ENCODE results near the gene EDEM3. TPM values are rescaled to one million over a fixed set of nuclear protein-coding genes. Genes with fewer than 3 reads are reported as not detected.

Gene EDEM3
- total RNA-seq, 1 donor from 2014 or later = 36.8 TPM

DNA sequence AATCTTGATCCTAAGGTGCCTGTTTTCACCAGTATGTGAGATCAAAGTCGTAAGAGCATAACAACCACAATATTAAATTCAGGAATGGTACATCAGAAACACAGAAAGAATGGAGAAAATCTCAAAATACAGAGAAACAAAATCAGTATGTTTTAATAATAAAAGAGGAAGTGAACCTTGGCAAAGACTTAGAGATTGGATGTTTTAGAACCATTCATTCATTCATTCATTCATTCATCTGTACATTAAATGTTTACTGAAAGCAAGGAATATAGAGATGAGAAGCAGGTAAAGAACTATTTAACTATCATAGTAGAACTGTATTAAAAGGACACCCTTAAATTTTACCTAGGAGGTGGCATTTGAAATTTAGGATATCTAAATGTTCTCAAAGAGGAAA lies 55.7 kb downstream of the EDEM3 start:
- no peaks in the 10 kb centered on the region for H3K27me3 Mint-ChIP-seq (ENCODE audit: unreplicated experiment)
- no peak overlapping the region for H3K27ac Mint-ChIP-seq (ENCODE audit: unreplicated experiment)
- TF ChIP-seq, protein P1, sequence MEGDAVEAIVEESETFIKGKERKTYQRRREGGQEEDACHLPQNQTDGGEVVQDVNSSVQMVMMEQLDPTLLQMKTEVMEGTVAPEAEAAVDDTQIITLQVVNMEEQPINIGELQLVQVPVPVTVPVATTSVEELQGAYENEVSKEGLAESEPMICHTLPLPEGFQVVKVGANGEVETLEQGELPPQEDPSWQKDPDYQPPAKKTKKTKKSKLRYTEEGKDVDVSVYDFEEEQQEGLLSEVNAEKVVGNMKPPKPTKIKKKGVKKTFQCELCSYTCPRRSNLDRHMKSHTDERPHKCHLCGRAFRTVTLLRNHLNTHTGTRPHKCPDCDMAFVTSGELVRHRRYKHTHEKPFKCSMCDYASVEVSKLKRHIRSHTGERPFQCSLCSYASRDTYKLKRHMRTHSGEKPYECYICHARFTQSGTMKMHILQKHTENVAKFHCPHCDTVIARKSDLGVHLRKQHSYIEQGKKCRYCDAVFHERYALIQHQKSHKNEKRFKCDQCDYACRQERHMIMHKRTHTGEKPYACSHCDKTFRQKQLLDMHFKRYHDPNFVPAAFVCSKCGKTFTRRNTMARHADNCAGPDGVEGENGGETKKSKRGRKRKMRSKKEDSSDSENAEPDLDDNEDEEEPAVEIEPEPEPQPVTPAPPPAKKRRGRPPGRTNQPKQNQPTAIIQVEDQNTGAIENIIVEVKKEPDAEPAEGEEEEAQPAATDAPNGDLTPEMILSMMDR (IDR thresholded peaks at IDR 0.05) = no peak
- no peaks in the 10 kb centered on the region for H3K9me3 Mint-ChIP-seq (ENCODE audit: unreplicated experiment)
- H3K4me3 Mint-ChIP-seq (ENCODE audit: unreplicated experiment) = no peak overlapping the region
- peaks cover 40% of the 10 kb centered on the region for H3K36me3 Mint-ChIP-seq (ENCODE audit: unreplicated experiment)
- no peak for DNase-seq (ENCODE audit: extremely low spot score, unreplicated experiment)
- H3K4me1 Mint-ChIP-seq (ENCODE audit: unreplicated experiment) = peaks cover 4% of the 10 kb centered on the region

DNA sequence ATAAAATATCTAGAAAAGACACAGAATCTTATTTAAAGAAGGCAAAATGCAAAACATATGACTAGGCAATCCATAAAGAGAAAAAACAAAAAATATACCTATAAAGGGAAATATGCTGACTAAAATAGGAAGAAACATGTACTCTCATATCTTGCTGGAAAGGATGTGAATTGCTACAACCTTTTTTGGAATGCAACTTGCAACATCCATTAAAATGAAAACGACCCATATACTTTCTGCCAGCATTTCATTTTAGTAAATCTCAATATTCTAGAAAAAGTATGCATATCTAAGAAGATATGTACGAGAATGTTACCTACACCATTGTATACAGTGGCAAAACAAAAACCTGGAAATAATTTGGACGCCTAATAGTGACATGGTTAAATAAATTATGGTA lies 56.6 kb downstream of the EDEM3 start:
- Mint-ChIP-seq H3K36me3 (ENCODE audit: unreplicated experiment) (peaks cover 45% of the 10 kb centered on the region), H3K4me1 (ENCODE audit: unreplicated experiment) (peaks cover 4% of the 10 kb centered on the region), H3K27ac (ENCODE audit: unreplicated experiment) (no peak overlapping the region), H3K27me3 (ENCODE audit: unreplicated experiment) (no peaks in the 10 kb centered on the region), H3K9me3 (ENCODE audit: unreplicated experiment) (no peaks in the 10 kb centered on the region), H3K4me3 (ENCODE audit: unreplicated experiment) (no peak overlapping the region)
- TF ChIP-seq, protein P1 (IDR thresholded peaks at IDR 0.05) = no peak
- DNase-seq (ENCODE audit: extremely low spot score, unreplicated experiment) = no peak

DNA sequence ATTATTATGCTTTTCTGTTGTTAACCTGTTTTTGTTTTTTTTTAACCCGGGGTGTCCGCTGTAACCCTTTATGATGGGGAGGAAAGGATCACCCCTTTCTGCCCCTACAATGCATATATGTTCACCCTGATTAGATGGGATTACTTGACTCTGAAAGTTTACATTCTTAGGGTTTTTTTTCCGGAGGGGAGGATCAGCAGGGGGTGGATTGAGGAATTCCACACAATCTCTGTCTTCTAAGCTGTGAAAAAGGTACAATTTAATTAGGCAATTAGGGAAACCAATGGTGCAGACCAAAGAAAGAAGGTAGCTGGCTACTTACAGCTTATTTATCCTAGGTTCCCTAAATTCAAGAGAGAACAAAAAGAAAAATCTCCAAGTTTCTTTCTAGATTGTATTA lies 58.3 kb downstream of the EDEM3 start:
- no peak for DNase-seq (ENCODE audit: extremely low spot score, unreplicated experiment)
- no peaks in the 10 kb centered on the region for H3K27me3 Mint-ChIP-seq (ENCODE audit: unreplicated experiment)
- H3K36me3 Mint-ChIP-seq (ENCODE audit: unreplicated experiment) = peaks cover 34% of the 10 kb centered on the region
- H3K4me1 Mint-ChIP-seq (ENCODE audit: unreplicated experiment) = peaks cover 5% of the 10 kb centered on the region
- no peak overlapping the region for H3K4me3 Mint-ChIP-seq (ENCODE audit: unreplicated experiment)
- no peak overlapping the region for H3K27ac Mint-ChIP-seq (ENCODE audit: unreplicated experiment)
- TF ChIP-seq, protein P1 (IDR thresholded peaks at IDR 0.05) = no peak
- H3K9me3 Mint-ChIP-seq (ENCODE audit: unreplicated experiment) = no peaks in the 10 kb centered on the region

DNA sequence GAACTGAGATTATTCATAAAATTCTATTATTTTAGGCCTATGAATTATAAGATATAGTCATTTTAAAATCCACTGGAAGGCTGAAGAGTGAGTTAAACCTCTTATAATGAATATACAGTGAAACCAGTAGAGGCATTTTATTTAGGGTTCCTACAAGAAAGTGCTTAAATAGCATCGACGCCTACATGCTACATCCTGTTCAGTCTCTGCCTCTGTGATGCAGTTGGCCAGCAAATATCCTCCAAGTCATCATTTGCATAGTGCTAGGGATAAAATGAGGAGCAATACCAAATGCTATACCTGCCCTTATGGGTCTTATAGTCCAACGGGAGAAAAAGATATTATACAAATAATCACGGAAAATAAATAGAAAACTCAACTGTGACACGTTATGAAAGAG lies 59.6 kb downstream of the EDEM3 start:
- Mint-ChIP-seq H3K36me3 (ENCODE audit: unreplicated experiment) (peaks cover 36% of the 10 kb centered on the region), H3K27me3 (ENCODE audit: unreplicated experiment) (no peaks in the 10 kb centered on the region), H3K4me1 (ENCODE audit: unreplicated experiment) (peaks cover 5% of the 10 kb centered on the region), H3K27ac (ENCODE audit: unreplicated experiment) (no peak overlapping the region), H3K9me3 (ENCODE audit: unreplicated experiment) (no peaks in the 10 kb centered on the region), H3K4me3 (ENCODE audit: unreplicated experiment) (no peak overlapping the region)
- TF ChIP-seq, protein P1 (IDR thresholded peaks at IDR 0.05) = no peak
- no peak for DNase-seq (ENCODE audit: extremely low spot score, unreplicated experiment)

DNA sequence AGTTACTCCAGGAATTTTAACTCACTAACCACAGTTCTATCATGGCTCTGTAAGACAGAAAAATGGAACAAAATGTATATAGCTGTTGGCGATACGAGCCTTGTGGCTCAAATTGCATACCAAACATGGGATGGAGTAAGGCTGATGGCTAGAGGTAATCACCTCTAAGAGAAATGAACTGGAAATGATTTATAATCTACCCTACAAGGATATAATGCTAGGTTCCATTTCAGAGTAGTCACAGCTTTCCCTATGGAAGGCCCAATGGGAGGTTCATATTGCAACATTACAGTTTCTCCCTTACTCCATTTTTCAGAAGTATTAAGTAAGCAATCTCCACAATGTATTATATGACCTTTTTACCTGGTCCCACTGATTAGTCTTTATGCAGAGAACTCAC lies 61.6 kb downstream of the EDEM3 start:
- Mint-ChIP-seq H3K9me3 (ENCODE audit: unreplicated experiment) (no peaks in the 10 kb centered on the region), H3K36me3 (ENCODE audit: unreplicated experiment) (peaks cover 28% of the 10 kb centered on the region), H3K27ac (ENCODE audit: unreplicated experiment) (no peak overlapping the region), H3K4me3 (ENCODE audit: unreplicated experiment) (no peak overlapping the region), H3K27me3 (ENCODE audit: unreplicated experiment) (no peaks in the 10 kb centered on the region), H3K4me1 (ENCODE audit: unreplicated experiment) (peaks cover 5% of the 10 kb centered on the region)
- no peak for DNase-seq (ENCODE audit: extremely low spot score, unreplicated experiment)
- TF ChIP-seq, protein P1 (IDR thresholded peaks at IDR 0.05) = no peak
